ENCODE data around the gene IFNA21.
"Not testable (repeated sequence)": the region's sequence is repeated elsewhere in the genome, so short reads cannot be mapped to it uniquely, and the experiment has no call there.

Gene IFNA21

GRCh38 chr9:21141427-21141882 lies 25.0 kb downstream of the IFNA21 start, which contains the start of gene IFNW1:
Gene IFNW1 (minus strand): TSS chr9:21141832. CDS start chr9:21141570, 262 bp downstream.
- DNase-seq (ENCODE audit: low read depth), result no peak

GRCh38 chr9:21137020-21137419 lies 29.4 kb downstream of the IFNA21 start:
- DNase-seq (ENCODE audit: low read depth), result no peak

- DNase-seq (ENCODE audit: low read depth), result no peak
These were observed 30.7 kb downstream of the IFNA21 start for GRCh38 chr9:21135736-21136135.

- not testable (repeated sequence) for DNase-seq (ENCODE audit: low read depth)
These were observed 38.3 kb downstream of the IFNA21 start for GRCh38 chr9:21128186-21128585.

GRCh38 chr9:21121595-21122251 lies 44.7 kb downstream of the IFNA21 start:
- no peak for DNase-seq (ENCODE audit: low read depth)

GRCh38 chr9:21121079-21121478 lies 45.4 kb downstream of the IFNA21 start:
- no peak for DNase-seq (ENCODE audit: low read depth)

GRCh38 chr9:21119093-21119770 lies 47.2 kb downstream of the IFNA21 start:
- no peak for DNase-seq (ENCODE audit: low read depth)

All from stromal cell of bone marrow (primary cell).